Panc1 (cell line): ENCODE measurements around the gene RNF19B. TPM values are rescaled to one million over a fixed set of nuclear protein-coding genes. Genes with fewer than 3 reads are reported as not detected.

Experiments used
- ATAC-seq: fragments of 200-7000 bp; cut with Tn5 transposase; 2 replicates; pipeline ENCODE4 v1.9.1; 2020; ENCODE audit warnings: mild to moderate bottlenecking, moderate library complexity
- BruUV-seq: library from RNA; stranded (reverse); fragments of 400-500 nt; replicated peaks from 2 replicates; lab custom pipeline; 2021; lab: Mats Ljungman, UMichigan
- CTCF ChIA-PET: fragments of 300-600 bp; sonication (Branson Sonifier 250); formaldehyde crosslinking; loops from one replicate; lab custom pipeline; 2022; ENCODE audit warnings: antibody characterized with exemption; lab: Charles Lee
- POLR2A ChIA-PET: fragments of 300-600 bp; sonication (Branson Sonifier 250); formaldehyde crosslinking; loops from one replicate; lab custom pipeline; 2022; ENCODE audit warnings: antibody characterized with exemption; lab: Charles Lee
- DNase-seq: peaks from one replicate; pipeline ENCODE4 v3.0.0-alpha.2; 2010; ENCODE audit warnings: low read depth, low spot score
- H3K27ac ChIP-seq: 2 replicates; pipeline ENCODE4 v1.5.1; 2011; ENCODE audit warnings: mild to moderate bottlenecking, low read length, inconsistent platforms
- H3K27me3 ChIP-seq: fragments of 200-500 bp; sonication (Bioruptor generic); 2 replicates; pipeline ENCODE4 v1.6.0; 2014; ENCODE audit warnings: low read length, inconsistent platforms; ENCODE audit not compliant: control insufficient read depth, insufficient read depth
- H3K36me3 ChIP-seq: fragments of 200-500 bp; sonication (Bioruptor generic); 2 replicates; pipeline ENCODE4 v1.5.1; 2014; ENCODE audit warnings: inconsistent platforms, mild to moderate bottlenecking, low read length, moderate library complexity; ENCODE audit not compliant: control insufficient read depth, insufficient read depth
- H3K4me1 ChIP-seq: 2 replicates; pipeline ENCODE4 v1.5.1; 2011; ENCODE audit warnings: inconsistent platforms, mild to moderate bottlenecking, low read length, moderate library complexity; ENCODE audit not compliant: control insufficient read depth, insufficient read depth
- H3K4me3 ChIP-seq, 2 experiments: 2 replicates each; pipeline ENCODE4 v1.5.1; 2011 to 2012; ENCODE audit warnings: low read depth in 2 of 2, low read length in 2 of 2, mild to moderate bottlenecking in 2 of 2, inconsistent platforms in 1 of 2, moderate library complexity in 1 of 2
- H3K9me3 ChIP-seq: fragments of 200-500 bp; sonication (Bioruptor generic); 2 replicates; pipeline ENCODE4 v1.5.1; 2014; ENCODE audit warnings: low read depth, mild to moderate bottlenecking, inconsistent platforms, low read length, moderate library complexity; ENCODE audit not compliant: control insufficient read depth, insufficient read depth
- CTCF ChIP-seq: fragments of 450-650 bp; IDR thresholded peaks from 2 replicates; pipeline ENCODE4 v1.5.1; 2017; ENCODE audit warnings: mild to moderate bottlenecking
- POLR2AphosphoS5 ChIP-seq: IDR thresholded peaks from 2 replicates; pipeline ENCODE4 v1.6.1; 2012; ENCODE audit warnings: mild to moderate bottlenecking, low read depth, low read length, moderate library complexity
- REST ChIP-seq, 2 experiments: IDR thresholded peaks; 2 replicates each; pipeline ENCODE4 v1.6.1; 2011 to 2012; ENCODE audit warnings: low read depth in 2 of 2, control low read depth in 1 of 2, low read length in 1 of 2, mild to moderate bottlenecking in 1 of 2, moderate library complexity in 1 of 2; ENCODE audit not compliant: insufficient read depth in 1 of 2
- SIN3A ChIP-seq: IDR thresholded peaks from 2 replicates; pipeline ENCODE4 v1.6.1; 2012; ENCODE audit warnings: low read depth, mild to moderate bottlenecking, low read length, moderate library complexity, borderline replicate concordance; ENCODE audit not compliant: insufficient read depth
- TCF7L2 ChIP-seq: IDR thresholded peaks from 2 replicates; pipeline ENCODE4 v1.6.1; 2011; ENCODE audit warnings: mild to moderate bottlenecking, low read depth, low read length, inconsistent platforms
- in situ Hi-C: cut with HindIII; loops from 2 replicates; pipeline ENCODE4 v1.10.0; 2016; ENCODE audit warnings: low sequenced_read_pairs, low pct_unique_long_range_greater_than_20kb
- intact Hi-C: fragments of 100-400 bp; cut with micrococcal nuclease; formaldehyde crosslinking; loops from one replicate; pipeline ENCODE4 v1.10.0; 2022; ENCODE audit not compliant: unreplicated experiment
- total RNA-seq: library from RNA; stranded (reverse); gene quantifications from one replicate; pipeline ENCODE4 v1.2.1, GENCODE V29; 2021; ENCODE audit not compliant: unreplicated experiment

The RNF19B gene
- total RNA-seq, 1 experiment from 2014 or later = 29.1 TPM

- Histone ChIP-seq H3K4me3 (no peak overlapping the region), H3K9me3 (no peaks in the 10 kb centered on the region), H3K36me3 (no peaks in the 10 kb centered on the region), H3K27ac (no peak overlapping the region), H3K4me1 (peaks cover 3% of the 10 kb centered on the region; the same call in 1 of the 2 replicates), H3K27me3 (peaks cover 2% of the 10 kb centered on the region; the same call in 1 of the 2 replicates)
- no peak for ATAC-seq
- TF ChIP-seq TCF7L2 (no peak), POLR2AphosphoS5 (no peak)
- intact Hi-C loops = no loop called here
- in situ Hi-C loops = no loop called here
- ChIA-PET POLR2A (no interaction called here), CTCF (no interaction called here)
- DNase-seq = no peak
- BruUV-seq = no TSS peak
These were observed 3.4 kb upstream of the RNF19B start for GRCh38 chr1:32967888-32968568.

GRCh38 chr1:32966900-32967299, 2.3 kb upstream of the RNF19B start:
- BruUV-seq = no TSS peak
- Histone ChIP-seq H3K4me3 (no peak overlapping the region), H3K9me3 (no peaks in the 10 kb centered on the region), H3K27ac (no peak overlapping the region), H3K27me3 (no peaks in the 10 kb centered on the region), H3K36me3 (no peaks in the 10 kb centered on the region), H3K4me1 (peaks cover 3% of the 10 kb centered on the region; the same call in 1 of the 2 replicates)
- in situ Hi-C loops = no loop called here
- ChIA-PET CTCF (no interaction called here), POLR2A (interaction anchor here (0.7 kb wide), 1 partner anchor 29 kb away, joined by 3 read pairs; no protein-coding TSS in a partner anchor)
- no peak for TF ChIP-seq TCF7L2
- TF ChIP-seq REST (IDR thresholded peaks at IDR 0.05; ENCODE audit: insufficient read depth in 1 of 2, low read depth in 2 of 2, low read length in 1 of 2) = no peak
- TF ChIP-seq SIN3A = no peak
- no peak for TF ChIP-seq CTCF
- TF ChIP-seq POLR2AphosphoS5 = no peak
- DNase-seq (no peak), ATAC-seq (no peak)
- intact Hi-C loops = no loop called here

- Histone ChIP-seq H3K4me3 (peak overlapping the region; percentile 65 to 76), H3K9me3 (no peaks in the 10 kb centered on the region), H3K36me3 (no peaks in the 10 kb centered on the region), H3K27ac (peak overlapping the region; percentile 92), H3K4me1 (peaks cover 16% of the 10 kb centered on the region; the same call in 1 of the 2 replicates), H3K27me3 (no peaks in the 10 kb centered on the region)
- POLR2A ChIA-PET = interaction anchor here (0.6 kb wide), 1 partner anchor 13 kb away, joined by 11 read pairs; no protein-coding TSS in a partner anchor
- no peak for DNase-seq
- no peak for ATAC-seq
- CTCF ChIA-PET = no interaction called here
- TF ChIP-seq CTCF (no peak), POLR2AphosphoS5 (no peak), REST (IDR thresholded peaks at IDR 0.05; ENCODE audit: insufficient read depth in 1 of 2, low read depth in 2 of 2, low read length in 1 of 2) (no peak), SIN3A (no peak), TCF7L2 (no peak)
- in situ Hi-C loops (no loop called here), intact Hi-C loops (no loop called here)
- no TSS peak for BruUV-seq
These were observed 690 bp upstream of the RNF19B start for GRCh38 chr1:32965251-32965747.
